GM19468 (cell line): ENCODE data around the gene ATP1B1.
A peak's percentile ranks its signal among the peaks of the same experiment; 100 is the strongest.
"Not testable (repeated sequence)": the region's sequence is repeated elsewhere in the genome, so short reads cannot be mapped to it uniquely, and the experiment has no call there.

Source experiments
- ATAC-seq: cut with Tn5 transposase; IDR thresholded peaks from one replicate; pipeline ENCODE4 v1.9.1; 2021; ENCODE audit warnings: mild to moderate bottlenecking, moderate library complexity, moderate number of reproducible peaks; ENCODE audit not compliant: unreplicated experiment; ENCODE audit errors: extremely low read depth

Gene ATP1B1

GRCh38 chr1:169113613-169114119 lies 7.2 kb downstream of the ATP1B1 start:
- no peak for ATAC-seq

DNA sequence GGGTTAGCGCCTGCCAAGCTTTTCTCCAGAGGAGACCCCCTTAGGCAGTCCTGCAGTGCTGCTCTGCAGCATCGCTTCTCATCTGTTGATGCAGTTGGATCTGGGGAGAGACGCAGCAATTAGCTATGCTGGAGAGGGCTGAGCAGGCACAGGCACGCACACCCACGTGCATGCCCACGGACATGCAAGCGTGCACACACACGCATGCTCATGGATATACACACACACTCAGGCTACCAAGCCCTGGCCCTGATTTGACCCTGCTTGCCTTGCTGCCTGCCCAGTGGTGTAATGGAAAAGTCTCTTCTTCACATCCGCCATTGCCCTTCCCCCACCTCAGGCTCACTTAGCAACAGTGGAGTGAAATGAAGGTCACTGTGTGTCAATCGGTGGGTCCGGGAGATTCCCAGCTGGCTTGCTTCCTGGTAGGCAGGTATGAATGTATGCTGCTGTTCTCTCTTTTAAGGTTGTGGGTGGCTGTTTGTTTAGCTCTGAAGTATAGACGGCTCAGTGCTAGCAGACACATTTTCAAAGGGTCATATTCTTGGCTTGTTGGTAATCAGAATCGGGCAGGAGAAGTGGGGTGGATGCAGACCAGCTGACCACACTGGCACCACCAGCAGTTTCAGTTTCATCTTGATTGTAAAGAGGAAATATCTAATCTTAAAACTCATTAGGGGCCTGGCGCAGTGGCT lies 9.5 kb downstream of the ATP1B1 start:
- ATAC-seq: peak; percentile 33

DNA sequence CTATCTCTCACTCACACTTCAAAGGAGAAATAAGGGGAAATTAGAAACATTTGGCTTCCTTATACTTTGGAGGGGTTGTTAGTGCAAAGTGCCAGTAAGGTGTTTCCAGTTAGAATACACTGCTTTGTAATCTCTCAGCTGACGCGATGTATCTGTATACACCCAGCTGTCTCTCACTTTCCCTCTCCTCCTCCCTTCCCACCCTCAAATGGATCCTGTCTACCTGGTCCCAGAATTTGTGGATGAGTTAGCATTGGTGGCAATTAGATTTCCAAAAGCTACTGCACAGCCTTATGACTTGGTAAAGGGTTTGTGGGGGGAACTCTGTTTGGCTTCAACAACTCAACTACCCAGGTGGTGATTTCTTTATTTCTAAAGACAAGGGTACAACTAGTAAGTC lies 10.5 kb downstream of the ATP1B1 start:
- ATAC-seq: no peak

DNA sequence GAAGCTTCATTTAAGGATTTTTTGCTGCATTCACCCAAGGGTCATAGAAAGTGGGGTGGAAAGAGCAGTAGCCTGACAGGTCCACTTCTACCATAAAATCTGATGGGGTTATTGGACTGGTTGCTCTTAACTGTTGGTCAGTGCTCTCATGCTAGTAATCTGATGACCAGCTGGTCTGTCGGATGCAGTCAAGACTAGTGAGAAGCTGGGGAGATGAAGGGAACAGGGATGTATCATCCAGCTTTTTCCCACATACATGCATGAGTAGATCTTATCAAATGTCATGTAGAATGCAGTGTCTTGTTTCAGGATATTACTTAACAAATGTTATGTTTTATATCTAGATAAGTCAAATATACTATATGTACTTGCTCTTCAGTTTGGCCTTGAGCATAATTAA lies 11.1 kb downstream of the ATP1B1 start:
- ATAC-seq: no peak

DNA sequence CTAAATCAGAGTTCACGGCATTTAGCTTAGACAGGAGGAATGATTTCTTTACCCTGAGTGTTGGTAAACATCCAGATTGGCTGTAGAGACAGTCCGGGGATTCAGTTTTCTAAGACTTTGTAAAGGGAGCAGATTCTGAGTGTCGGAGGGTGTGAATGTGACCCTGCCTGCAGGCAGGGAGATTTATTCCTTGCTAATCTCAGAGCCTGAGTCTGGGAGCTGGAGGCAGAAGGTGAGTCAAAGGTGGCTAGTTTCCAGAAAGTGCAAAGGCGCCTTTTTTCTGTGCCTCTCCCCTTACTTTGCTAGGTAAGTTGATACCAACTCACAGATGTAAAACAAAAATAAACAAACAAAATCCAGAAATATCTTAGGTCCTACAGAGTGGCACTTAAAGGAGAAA lies 11.7 kb downstream of the ATP1B1 start:
- ATAC-seq: no peak

DNA sequence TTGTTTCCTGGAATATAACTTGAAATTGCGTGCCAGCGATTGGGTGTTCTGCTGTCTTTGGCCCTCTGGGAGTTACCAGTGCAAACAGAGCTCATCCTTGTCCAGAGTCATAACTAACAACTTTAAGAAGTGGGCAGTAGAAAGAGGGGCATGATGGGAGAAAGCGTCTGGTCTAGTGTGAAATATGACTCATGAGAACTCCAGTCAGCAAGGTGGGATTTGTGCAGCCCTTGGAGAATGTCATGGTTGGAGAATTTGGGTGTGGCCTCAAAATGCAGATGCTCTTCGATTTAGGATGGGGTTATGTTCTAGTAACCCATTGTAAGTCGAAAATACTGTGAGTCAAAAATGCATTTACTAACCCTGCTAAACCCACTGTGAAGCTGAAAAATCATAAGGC lies 12.9 kb downstream of the ATP1B1 start:
- ATAC-seq: no peak

GRCh38 chr1:169120066-169120465 lies 13.6 kb downstream of the ATP1B1 start:
- no peak for ATAC-seq

GRCh38 chr1:169121146-169121923 lies 14.8 kb downstream of the ATP1B1 start:
- no peak for ATAC-seq

GRCh38 chr1:169122976-169123375 lies 16.5 kb downstream of the ATP1B1 start:
- ATAC-seq: peak; percentile 29

DNA sequence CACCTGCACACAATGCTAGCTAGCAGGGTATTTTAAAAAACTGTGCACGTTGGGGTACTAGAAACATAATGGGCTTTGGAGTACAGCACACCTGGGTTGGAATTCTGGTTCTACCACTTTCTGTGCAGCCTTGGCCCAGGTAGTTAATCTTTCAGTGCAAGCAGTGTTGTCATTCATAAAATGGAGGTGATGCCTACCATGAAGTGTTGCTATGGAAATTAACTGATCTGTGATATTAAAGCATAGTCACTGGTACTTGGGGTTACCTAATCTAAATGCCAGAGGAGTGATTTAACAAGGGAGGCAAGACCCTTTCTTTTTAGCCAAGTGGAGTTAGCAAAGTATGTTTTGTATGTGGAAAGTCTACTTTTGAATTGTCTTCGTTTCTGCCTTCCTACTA lies 18.0 kb downstream of the ATP1B1 start:
- no peak for ATAC-seq

DNA sequence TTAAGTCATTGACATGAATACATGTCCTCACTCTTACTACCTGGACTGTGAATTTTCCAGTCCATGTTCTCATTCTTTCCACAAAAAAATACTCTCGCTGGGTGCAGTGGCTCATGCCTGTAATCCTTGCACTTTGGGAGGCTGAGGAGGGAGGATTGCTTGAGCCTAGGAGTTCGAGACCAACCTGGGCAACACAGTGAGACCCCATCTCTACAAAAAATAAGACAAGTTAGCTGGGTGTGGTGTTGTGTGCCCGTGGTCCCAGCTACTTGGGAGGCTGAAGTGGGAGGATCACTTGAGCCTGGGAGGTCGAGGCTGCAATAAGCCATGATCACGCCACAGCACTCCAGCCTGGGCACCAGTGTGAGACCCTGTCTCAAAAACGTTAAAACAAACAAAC lies 19.1 kb downstream of the ATP1B1 start:
- not testable (repeated sequence) for ATAC-seq

- ATAC-seq: no peak
Observed at GRCh38 chr1:169126335-169126734, 19.8 kb downstream of the ATP1B1 start.

DNA sequence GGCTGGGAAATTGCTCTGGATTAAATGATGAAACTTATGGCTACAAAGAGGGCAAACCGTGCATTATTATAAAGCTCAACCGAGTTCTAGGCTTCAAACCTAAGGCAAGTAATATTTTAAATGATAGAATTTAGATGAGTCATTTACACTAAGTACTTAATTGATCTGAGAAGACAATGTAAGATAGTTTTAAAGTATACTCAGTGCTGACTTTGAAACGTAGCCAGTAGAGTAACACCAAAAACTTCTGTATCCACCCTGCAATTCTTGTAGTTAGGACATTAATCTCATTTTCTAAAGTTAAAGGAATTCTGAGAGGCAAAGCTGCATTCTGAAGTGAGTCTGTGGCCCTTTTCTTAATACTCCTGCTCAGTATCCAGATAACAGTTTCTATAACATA lies 20.8 kb downstream of the ATP1B1 start:
- no peak for ATAC-seq

DNA sequence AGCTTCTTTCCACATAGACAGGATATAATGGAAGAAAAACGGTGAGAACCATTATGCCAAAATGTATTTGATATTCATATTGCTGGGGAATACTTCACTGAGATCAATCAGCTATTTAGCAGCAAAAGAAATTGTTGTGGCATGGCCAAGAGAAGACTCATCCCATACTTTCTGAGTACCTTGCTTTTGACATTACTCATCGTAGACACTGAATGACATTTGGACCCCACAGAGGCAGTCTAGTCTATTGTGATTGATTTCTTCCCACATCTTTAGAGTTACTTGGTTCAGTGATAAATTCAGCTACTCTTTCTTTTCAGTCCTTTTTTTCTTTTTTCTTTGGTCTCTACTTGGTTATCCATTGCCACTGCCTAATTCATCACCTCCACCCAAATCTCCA lies 22.1 kb downstream of the ATP1B1 start:
- ATAC-seq: no peak

DNA sequence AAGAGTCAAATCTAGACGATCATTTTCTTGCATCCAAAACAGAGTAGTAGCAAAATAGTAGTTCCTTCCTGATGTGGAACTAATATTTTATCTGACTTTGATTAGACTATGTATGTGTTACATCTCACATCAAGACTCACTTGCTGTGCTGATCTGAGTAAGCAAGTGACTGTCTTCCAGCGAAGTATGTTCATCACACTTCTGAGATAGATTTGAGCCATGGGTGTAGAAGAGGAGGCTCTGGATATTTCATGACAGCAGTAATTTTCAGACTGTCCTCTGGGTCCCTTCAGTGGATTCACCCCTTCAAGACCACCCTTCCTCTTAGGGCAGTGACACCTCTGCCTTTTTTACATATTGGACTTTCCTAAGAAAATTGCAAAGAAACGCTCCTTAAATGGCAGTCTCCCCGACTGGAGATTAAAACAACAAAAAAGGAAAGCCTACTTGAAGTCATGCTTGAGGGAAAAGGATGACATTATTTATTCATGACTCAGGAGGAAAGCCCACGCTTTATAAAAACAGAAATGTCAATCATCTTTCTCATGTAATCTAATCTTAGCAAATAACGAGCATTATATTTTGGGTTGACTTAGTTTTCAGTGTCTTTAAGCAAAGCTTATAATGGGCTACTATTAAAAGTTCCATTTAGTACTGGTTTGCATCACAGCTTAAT lies 22.8 kb downstream of the ATP1B1 start:
- no peak for ATAC-seq

DNA sequence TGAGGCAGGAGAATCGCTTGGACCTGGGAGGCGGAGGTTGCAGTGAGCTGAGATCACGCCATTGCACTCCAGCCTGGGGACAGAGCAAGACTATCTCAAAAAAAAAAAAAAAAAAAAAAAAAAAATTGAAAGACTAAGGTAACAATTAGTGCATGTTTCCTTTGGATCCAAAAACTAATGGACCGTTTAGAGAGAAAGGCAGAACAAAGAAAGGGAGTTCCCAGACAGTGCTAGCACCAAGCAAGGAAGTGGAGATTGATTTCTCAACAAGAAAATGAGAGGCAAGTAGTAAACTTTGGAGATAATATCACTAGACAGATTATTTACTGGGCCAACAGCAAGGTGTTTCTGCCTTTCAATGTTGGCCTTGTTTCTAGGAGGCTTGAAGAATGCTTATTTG lies 24.2 kb downstream of the ATP1B1 start:
- ATAC-seq: no peak

DNA sequence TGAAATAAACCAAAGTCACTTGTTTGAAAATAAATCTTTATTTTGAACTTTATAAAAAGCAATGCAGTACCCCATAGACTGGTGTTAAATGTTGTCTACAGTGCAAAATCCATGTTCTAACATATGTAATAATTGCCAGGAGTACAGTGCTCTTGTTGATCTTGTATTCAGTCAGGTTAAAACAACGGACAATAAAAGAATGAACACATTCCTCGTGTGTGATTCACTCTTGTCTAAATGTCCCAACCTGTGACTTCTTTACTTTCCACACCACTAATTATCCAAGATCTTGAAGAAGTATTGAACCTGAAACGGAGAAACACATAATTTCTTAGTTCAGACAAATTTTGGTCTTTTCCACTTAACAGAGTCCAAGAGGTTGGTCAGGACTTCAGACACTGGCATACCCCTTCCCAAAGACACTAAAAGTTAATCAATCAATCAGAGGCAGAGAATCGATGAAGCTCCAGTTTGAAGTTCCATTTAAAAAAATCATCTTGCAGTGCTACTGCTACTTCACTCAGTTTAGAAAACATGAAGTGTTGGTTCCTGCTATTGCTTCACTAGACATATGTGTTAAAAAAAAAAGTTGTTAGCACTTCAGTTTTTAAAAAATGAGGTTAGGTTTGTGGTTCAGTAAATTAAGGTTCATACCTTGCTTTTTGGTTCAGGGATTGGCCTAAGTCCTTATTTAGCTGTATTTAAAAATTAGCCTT lies 26.2 kb downstream of the ATP1B1 start:
- no peak for ATAC-seq

DNA sequence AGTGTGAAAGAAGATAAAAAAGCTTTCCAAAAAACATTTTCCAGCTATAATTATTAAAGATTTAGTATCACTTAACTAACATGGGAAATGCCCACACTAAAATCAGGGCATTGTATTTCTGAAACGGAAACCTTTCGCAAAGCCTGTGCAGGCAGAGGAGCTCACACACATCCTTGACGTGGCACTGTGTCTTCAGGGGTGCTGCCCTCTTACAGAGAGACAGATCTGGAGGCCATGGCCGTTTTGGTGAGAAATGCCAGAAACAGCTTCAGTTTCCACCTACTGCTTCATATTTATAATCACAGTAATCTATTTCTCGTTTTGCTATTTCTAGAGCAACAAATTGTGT lies 26.7 kb downstream of the ATP1B1 start:
- no peak for ATAC-seq

DNA sequence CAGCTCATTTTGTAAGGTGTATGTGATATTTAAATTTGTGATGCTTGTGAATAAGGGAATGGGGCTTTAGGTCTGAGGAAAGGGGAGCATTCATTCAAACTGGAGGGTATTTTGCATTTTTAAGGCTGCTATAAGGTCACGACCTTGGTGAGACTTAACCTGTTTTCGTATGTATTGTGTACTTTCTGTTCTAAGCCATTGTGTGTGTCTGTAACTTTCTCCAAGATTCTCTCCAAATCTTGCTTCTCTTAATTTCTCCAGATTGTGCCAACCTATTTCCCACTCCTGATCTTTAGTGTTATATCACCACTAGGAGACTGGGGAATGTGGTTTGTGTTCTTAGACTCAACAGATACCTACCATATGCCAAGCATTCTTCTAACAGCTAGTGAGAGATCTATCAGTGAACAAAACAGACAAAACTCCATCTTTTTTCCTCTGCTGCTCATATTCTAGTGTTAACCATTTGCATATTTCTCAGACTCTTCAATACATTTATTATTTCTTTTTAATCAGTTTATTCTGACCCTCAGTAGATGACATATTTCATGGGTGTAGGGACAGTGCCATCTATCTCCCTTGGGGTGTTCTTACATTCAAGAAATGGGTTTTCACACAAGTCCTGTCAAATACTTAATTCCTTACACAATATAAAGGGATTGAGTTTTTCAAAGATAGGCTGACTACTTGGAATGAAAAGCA lies 27.5 kb downstream of the ATP1B1 start:
- no peak for ATAC-seq

- ATAC-seq: no peak
Observed at GRCh38 chr1:169137357-169137756, 30.9 kb downstream of the ATP1B1 start.
